ENCODE data around the gene COMT.
"Not testable (repeated sequence)": the region's sequence is repeated elsewhere in the genome, so short reads cannot be mapped to it uniquely, and the experiment has no call there.

COMT gene

DNA sequence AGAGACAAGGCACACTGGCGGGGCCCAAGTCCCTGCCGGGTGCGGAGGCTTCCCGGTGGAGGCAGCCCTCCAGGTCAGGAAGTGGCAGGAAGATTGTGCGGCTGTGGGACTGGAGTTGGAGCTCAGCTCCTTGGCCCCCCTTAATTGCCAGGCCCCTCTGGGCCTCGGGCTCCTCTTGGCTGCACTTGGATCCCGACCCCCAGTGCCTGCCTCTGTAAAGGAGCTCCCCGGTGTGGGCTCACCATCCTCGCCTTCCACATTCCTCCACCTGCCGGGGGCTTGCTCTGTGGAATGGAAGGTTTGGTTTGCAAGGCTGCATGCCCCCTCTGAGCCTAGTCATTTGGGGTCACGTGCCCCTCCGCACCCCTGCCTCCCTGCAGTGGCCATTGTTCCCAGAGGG lies 38.1 kb upstream of the COMT start:
- H3K27ac Mint-ChIP-seq = no peak overlapping the region
- no peaks in the 10 kb centered on the region for H3K4me1 Mint-ChIP-seq (ENCODE audit: low read depth)
- H3K4me3 Mint-ChIP-seq = no peak overlapping the region
- H3K36me3 Mint-ChIP-seq (ENCODE audit: low read depth) = peaks cover 8% of the 10 kb centered on the region
- H3K9me3 Mint-ChIP-seq = no peaks in the 10 kb centered on the region
- no peaks in the 10 kb centered on the region for H3K27me3 Mint-ChIP-seq

DNA sequence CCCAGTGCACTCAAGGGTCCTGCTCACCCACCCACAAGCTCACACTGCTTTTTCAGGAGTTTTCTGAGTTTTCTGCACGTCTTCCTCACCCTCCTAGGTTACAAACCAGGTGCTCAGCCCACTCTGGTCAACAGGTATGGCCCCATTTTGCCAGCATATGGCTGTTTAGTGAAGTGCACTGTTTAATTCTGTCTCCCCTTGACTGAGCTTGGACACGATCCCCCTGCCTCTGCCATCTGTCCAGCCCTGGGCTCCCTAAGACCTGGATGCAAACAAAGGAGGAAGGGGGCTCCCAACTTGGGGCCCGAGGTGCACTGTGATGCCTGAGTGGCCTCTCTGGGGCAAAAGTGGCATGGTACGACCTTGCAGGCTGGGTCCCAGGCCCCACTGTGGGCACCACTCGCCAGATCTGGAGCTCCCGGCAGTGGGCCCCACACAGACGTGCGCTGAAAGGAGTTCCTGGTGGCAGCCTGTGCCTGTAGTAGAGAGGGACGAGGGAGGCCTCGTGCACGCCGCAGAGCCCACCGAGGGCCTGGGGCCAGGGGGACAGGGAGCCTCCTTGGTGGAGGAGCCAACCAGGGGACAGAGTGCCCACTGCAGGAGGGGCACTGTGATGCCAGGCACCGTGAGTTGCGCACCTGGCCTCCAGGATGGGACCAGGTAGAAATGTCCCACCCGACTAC lies 37.3 kb upstream of the COMT start:
- Mint-ChIP-seq H3K36me3 (ENCODE audit: low read depth) (peaks cover 8% of the 10 kb centered on the region), H3K9me3 (no peaks in the 10 kb centered on the region), H3K27me3 (no peaks in the 10 kb centered on the region), H3K4me3 (no peak overlapping the region), H3K4me1 (ENCODE audit: low read depth) (no peaks in the 10 kb centered on the region), H3K27ac (no peak overlapping the region)

DNA sequence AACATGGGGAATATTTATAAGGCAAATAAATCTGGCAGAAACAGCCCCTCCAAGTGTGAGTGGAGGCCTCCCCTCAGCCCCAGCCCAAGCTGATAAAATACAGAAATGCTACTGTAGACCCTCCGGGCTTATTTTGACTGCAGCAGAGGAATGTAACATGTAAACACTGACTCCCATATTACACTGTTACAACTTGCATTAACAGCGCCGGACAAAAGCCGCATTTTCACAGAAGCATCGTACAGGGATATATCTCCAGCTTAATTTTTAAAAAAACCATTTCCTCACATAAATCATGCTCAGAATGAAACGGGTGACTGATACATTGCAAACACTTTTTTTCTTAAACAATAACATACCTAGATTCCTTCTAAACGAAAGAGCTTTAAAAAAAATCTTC lies 36.6 kb upstream of the COMT start:
- Mint-ChIP-seq H3K36me3 (ENCODE audit: low read depth) (peaks cover 8% of the 10 kb centered on the region), H3K27ac (no peak overlapping the region), H3K4me1 (ENCODE audit: low read depth) (peaks cover 3% of the 10 kb centered on the region), H3K27me3 (no peaks in the 10 kb centered on the region), H3K9me3 (no peaks in the 10 kb centered on the region), H3K4me3 (no peak overlapping the region)

DNA sequence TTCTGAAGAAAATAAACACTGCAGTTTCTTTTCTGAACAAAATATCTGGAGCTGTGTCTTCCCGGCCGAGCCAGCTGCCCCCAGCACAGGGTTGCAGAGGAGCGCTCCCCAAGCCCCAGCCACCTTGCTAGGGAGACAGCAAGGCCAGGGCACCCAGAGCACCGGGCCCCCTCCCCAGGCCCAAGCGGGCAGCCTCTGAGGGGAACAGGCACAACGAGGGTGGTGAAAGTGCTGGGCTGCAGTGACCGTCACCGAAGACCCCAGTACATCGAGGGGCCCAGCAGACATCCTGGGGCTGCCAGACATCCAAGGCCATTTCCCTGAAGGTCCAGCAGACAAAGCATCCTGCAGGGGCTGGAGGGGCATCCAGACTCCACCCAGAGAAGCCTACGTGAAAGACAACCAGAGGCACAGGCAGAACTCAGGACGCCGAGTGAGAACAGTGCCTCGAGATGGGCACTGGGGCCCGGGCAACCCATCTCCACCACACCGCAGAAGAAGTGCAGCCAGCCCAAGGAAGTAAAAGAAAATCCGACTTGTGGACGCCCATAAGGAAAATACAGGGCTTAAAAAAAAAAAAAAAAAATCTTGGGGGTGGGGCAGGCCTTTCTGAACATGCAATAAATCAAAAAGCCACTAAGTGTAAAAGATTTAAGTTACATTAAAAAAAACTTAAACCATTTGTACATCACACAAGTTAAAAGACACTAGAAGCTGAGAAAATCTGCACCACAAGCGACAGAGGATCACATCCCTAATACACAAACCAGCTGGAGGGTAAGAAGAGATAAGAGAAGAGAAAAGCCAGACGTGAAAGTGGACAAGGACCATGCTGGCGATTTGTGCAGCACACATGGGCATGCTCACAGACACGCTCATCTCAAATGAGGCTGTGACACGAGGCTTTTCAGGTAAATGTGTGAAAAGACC lies 36.0 kb upstream of the COMT start:
- Mint-ChIP-seq H3K9me3 (no peaks in the 10 kb centered on the region), H3K4me1 (ENCODE audit: low read depth) (peaks cover 4% of the 10 kb centered on the region), H3K4me3 (no peak overlapping the region), H3K36me3 (ENCODE audit: low read depth) (peaks cover 8% of the 10 kb centered on the region), H3K27ac (no peak overlapping the region), H3K27me3 (no peaks in the 10 kb centered on the region)

DNA sequence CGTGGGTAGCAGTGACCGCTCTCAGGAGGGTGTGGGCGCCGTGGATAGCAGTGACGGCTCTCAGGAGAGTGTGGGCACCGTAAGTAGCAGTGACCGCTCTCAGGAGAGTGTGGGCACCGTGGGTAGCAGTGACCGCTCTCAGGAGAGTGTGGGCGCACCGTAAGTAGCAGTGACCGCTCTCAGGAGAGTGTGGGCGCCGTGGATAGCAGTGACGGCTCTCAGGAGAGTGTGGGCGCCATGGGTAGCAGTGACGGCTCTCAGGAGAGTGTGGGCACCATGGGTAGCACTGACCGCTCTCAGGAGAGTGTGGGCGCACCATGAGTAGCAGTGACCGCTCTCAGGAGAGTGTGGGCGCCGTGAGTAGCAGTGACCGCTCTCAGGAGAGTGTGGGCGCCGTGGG lies 34.7 kb upstream of the COMT start:
- H3K27ac Mint-ChIP-seq; H3K36me3 Mint-ChIP-seq (ENCODE audit: low read depth); H3K4me3 Mint-ChIP-seq; H3K4me1 Mint-ChIP-seq (ENCODE audit: low read depth); H3K27me3 Mint-ChIP-seq; H3K9me3 Mint-ChIP-seq: not testable (repeated sequence)

DNA sequence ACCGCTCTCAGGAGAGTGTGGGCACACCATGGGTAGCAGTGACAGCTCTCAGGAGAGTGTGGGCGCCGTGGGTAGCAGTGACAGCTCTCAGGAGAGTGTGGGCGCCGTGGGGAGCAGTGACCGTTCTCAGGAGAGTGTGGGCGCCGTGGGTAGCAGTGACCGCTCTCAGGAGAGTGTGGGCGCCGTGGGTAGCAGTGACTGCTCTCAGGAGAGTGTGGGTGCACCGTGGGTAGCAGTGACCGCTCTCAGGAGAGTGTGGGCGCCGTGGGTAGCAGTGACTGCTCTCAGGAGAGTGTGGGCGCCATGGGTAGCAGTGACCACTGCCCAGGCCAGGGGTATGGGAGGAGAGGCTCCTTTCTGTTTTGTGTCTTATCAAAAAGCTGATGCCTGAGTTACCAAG lies 33.7 kb upstream of the COMT start:
- not testable (repeated sequence) for H3K9me3 Mint-ChIP-seq; H3K27ac Mint-ChIP-seq; H3K4me1 Mint-ChIP-seq (ENCODE audit: low read depth); H3K4me3 Mint-ChIP-seq; H3K36me3 Mint-ChIP-seq (ENCODE audit: low read depth); H3K27me3 Mint-ChIP-seq

DNA sequence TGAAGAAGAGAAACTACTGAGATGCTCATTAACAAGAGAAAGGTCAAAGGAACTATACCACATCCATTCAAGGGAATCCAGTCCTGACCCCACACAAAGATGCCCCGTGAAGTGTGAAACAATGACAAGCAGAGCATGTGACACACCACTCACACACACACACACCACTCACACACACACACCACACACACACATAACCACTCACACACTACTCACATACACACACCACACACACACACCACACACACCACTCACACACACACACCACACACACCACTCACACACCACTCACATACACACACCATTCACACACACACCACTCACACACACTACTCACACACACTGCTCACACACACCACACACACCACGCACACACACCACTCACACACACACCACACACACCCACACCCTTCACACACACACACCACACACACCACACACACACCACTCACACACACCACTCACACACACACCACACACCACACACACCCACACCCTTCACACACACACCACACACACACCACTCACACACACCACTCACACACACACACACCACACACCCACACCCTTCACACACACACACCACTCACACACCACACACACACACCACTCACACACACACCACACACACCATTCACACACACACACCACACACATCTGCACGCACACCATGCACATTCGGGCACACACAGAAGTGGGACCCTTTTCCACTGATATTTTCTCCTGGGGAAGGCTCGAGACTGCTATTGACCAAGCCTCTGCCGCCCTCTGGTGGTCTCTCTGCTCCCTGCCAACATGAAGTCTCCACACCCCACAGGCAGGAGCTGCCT lies 32.0 kb upstream of the COMT start:
- Mint-ChIP-seq H3K9me3 (no peaks in the 10 kb centered on the region), H3K27ac (no peak overlapping the region), H3K27me3 (no peaks in the 10 kb centered on the region), H3K36me3 (ENCODE audit: low read depth) (peaks cover 20% of the 10 kb centered on the region), H3K4me1 (ENCODE audit: low read depth) (peaks cover 4% of the 10 kb centered on the region), H3K4me3 (no peak overlapping the region)

DNA sequence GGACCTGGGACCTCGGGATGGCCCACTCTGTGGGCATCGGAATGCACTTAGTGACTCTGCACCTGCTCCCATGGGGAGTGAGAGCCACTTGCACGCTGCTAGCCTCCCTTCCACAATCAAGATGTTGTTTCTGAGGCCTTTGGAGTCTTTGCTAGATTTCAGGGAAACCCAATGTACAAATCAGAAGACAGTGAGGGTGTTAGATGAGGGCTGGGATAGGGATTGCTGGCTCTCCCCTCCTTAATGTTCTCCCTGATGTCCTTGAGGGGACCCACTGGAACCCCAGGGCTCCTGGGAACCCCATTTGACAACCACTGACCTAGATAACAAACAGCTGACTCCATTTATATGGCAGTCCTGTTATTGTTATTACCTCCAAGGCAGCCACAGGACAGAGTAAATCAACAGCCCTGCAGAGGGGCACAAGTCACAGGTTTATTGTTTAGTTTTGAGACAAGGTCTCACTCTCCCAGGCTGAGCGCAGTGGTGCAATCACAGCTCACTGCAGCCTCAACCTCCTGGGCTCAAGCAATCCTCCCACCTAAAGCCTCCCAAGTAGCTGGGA lies 31.3 kb upstream of the COMT start:
- H3K27ac Mint-ChIP-seq = no peak overlapping the region
- no peak overlapping the region for H3K4me3 Mint-ChIP-seq
- peaks cover 4% of the 10 kb centered on the region for H3K4me1 Mint-ChIP-seq (ENCODE audit: low read depth)
- H3K9me3 Mint-ChIP-seq = no peaks in the 10 kb centered on the region
- H3K36me3 Mint-ChIP-seq (ENCODE audit: low read depth) = peaks cover 26% of the 10 kb centered on the region
- H3K27me3 Mint-ChIP-seq = no peaks in the 10 kb centered on the region

DNA sequence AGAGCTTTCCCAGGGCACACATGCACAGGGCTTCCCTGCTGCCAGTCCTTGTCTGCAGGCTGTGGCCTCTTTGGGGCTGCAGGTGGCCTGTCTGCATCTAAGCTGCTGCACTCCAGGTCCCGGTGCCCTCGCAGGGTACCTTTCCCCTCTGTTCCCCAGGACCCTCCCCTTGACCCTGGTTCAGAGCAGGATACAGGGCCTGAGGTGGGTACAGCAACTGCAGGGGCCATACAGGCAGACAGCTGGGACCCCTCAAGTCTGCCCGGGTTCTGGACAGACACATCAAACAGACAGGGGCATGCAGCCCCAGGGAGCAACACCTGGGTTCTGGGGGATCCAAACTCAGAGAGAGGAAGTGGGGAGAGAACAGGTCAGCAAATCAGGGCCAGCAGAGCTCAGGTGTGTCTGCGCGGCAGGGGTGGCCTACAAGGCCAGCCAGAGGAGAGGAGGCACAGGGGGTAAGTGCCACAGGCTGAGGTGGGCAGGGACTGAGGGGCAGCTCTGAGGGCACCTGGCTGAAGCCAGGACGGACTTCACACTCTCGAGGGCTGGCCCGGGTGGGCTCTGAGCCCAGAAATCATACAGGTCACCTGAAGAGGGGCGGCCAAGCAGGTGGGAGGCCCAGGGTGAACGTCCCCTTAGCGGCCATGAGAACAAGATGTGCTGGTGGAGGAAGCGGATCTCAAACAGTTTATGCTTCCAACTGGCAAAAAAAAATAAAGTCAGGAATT lies 29.9 kb upstream of the COMT start:
- Mint-ChIP-seq H3K27ac (no peak overlapping the region), H3K4me1 (ENCODE audit: low read depth) (peaks cover 4% of the 10 kb centered on the region)

DNA sequence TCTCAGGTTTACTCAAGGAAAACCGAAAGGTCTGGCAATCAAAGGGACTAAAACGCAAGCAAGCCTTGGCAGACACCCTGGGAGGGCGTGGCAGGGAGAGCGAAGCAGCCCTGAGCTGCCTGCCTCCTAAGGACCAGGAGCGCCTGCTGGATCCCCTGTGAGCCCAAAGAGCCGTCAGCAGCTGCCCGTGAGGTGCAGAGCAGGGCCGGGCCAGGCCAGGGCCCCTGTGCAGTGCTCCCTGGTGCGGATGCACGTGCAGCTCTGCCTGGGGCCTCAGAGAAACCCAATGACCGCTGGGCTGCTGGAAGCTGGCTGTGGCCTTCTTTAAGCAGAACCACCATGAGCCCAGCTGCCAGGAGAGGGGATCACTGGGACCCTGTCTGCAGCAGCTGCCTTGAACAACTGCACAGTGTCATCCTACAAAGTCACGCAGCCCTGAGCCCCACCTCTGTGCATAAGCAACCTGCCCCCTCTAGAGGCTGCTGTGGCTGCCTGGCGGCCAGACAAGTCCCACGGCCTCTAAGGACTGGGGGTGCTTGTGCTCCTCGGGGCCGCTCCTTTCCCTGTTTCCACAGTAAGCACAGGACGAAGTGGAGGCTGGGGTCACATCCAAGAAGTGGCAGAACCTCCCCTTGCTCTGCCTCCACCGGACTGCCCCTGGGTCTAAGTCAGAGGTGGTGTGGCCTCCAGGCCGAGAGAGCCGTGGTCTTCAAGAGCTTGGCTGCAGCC lies 29.1 kb upstream of the COMT start:
- H3K27me3 Mint-ChIP-seq = no peaks in the 10 kb centered on the region
- peaks cover 4% of the 10 kb centered on the region for H3K4me1 Mint-ChIP-seq (ENCODE audit: low read depth)
- no peaks in the 10 kb centered on the region for H3K9me3 Mint-ChIP-seq
- H3K36me3 Mint-ChIP-seq (ENCODE audit: low read depth) = peaks cover 28% of the 10 kb centered on the region
- H3K4me3 Mint-ChIP-seq = no peak overlapping the region
- no peak overlapping the region for H3K27ac Mint-ChIP-seq

More for the DNA sequence above, 29.9 kb upstream of the COMT start:
- Mint-ChIP-seq H3K36me3 (ENCODE audit: low read depth) (peaks cover 28% of the 10 kb centered on the region), H3K9me3 (no peaks in the 10 kb centered on the region), H3K27me3 (no peaks in the 10 kb centered on the region), H3K4me3 (no peak overlapping the region)

DNA sequence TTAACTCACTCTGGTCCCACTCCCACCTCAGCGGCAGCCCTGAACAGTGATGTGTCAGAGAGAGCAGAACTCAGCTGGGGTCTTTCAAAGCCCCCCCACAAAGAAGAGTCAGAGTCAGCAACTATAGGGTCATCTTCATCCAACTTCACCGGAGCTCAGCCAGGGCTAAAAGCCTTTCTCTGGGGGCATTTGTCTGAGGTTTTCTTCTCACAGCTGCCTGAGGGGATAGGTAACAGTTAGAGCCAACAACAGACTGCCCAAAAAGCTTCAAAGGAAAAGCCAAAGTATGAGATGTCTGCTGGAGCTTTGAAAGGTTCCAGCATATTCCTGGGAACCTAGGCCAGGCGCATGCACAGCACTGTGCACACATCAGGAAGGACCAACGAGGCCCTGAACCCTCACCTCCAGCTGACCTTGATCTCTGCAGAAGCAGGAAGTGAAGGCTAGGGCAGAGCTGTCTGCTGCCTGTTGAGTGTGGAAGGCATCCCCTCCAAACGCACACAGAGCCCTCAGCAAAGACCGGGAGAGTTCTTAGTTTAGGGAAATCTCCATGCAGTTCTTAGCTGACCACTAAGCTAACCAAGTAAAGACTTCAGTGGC lies 28.1 kb upstream of the COMT start:
- Mint-ChIP-seq H3K27ac (no peak overlapping the region), H3K27me3 (no peaks in the 10 kb centered on the region), H3K9me3 (no peaks in the 10 kb centered on the region), H3K4me1 (ENCODE audit: low read depth) (peaks cover 4% of the 10 kb centered on the region), H3K36me3 (ENCODE audit: low read depth) (peaks cover 28% of the 10 kb centered on the region), H3K4me3 (no peak overlapping the region)

DNA sequence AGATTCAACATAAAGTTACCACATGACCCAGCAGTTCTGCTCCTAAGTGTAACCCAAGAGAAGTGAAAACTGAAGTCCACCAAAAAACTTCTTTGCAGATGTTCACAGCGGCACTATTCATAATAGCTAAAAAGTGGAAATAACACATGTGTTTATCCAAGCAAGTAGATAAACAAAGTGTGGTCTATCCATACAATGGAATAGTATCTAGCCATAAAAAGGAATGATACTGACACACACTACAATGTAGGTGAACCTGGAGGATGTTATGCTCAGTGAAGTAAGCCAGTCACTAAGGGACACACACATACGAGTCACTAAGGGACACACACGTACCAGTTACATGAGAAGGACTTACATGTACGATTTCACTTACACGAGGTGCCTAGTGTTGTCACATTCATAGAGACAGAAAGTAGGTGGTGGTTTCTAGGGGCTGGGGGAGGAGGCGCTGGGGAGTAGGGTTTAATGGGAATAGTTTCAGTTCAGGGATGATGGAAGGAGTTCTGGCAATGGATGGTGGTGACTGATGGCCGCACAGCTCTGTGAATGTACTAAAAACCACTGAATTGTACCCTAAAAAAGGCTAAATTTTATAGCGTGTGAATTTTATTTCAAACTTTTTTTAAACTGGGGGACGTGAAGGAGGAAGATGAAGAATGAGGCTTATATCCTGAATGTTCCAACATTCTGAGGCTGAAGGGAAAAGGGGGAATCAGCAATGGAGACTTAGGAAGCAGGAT lies 27.2 kb upstream of the COMT start:
- no peak overlapping the region for H3K27ac Mint-ChIP-seq
- no peaks in the 10 kb centered on the region for H3K9me3 Mint-ChIP-seq
- H3K36me3 Mint-ChIP-seq (ENCODE audit: low read depth) = peaks cover 28% of the 10 kb centered on the region
- no peaks in the 10 kb centered on the region for H3K27me3 Mint-ChIP-seq
- no peak overlapping the region for H3K4me3 Mint-ChIP-seq
- peaks cover 4% of the 10 kb centered on the region for H3K4me1 Mint-ChIP-seq (ENCODE audit: low read depth)

All from stimulated activated naive CD8-positive, alpha-beta T cell treated with anti-CD3 and anti-CD28 coated beads, Interleukin-15, Interleukin-2, amounts not matched to agents 100 ng/mL and 50 ng/mL, for 24 hours (primary cell).